ENCODE data around the gene HNRNPH2.

HNRNPH2 gene

DNA sequence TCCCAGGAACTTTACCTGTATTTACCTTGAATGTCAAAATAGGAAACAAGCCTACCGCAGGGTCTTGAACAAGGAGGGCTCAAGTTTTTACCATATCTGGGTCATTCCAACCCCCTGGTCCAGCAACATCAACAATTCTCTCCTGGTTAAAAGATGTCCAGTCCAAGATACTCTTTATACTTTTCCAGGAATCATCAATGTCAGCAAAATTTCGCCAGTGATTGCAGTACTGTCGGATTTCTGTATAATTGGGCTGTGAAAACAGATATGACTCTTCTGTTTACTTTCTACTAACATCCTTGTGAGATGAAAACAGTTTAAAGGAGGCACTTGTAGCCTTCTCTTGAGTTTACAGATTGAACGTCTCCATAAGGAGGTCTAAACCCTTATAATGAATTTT, 9.3 kb upstream of the HNRNPH2 start:
- DNase-seq, result no peak

DNA sequence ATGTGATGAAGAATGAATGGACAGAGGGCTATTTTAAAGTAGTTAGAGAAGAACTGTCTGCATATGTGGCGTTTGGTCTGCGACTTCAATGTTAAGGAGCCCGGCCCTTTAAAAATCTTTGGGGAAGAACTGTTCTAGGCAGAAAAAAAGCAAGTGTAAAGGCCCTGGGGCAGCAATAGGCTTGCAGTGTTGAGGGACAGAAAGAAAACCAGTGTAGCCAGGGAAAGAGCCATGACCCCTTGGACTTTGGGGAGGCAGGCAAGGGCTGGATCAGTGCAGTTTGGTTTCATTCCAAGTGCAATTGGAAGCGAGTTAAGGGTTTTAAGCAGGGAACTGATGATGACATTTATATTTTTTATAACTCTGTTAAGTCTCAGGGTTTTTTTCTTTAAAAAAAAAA, 8.2 kb upstream of the HNRNPH2 start:
- no peak for DNase-seq

DNA sequence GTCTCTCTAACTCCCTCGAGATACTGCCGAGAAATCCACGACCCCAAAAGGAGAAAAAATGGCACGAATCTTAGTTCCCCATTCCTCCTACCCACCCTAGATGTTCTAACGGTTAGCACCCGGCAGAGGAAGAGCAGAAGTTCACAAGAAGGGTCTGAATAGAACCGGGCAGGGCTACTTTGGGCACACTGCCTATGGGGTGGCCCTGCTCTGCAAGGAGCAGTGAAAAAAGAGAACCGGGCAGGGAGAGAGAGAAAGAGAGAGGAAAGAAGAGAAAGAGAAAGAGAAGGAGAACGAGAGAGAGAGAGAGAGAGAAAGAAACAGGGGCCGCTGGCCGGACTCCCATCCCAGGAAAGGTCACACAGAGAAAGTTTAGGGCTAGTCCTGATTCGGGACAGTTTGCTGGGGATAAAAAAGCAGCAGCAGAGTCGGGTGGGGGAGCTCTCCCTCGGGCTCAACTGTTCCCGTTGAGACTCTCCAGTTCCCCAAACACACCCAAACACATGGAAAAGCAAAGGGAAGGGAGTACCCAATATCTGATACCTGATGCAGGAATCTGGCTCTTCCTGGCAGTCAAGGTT, 765 bp upstream of the HNRNPH2 start:
- DNase-seq, result no peak

DNA sequence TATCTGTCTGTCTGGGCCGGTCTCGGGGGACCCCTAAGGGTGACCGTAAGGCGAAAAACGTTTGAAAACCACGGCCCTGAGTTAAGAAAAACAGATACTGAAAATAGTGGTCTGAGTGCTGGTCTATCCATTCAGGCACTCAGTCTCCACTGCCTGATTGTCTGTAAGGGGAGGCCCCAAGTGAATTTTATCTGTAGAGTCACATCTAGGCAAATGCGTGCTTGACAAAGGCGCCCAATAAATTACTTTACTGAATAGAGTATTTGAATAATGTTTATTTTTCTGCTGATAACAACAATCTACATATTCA, 465 bp downstream of the HNRNPH2 start:
- no peak for DNase-seq

DNA sequence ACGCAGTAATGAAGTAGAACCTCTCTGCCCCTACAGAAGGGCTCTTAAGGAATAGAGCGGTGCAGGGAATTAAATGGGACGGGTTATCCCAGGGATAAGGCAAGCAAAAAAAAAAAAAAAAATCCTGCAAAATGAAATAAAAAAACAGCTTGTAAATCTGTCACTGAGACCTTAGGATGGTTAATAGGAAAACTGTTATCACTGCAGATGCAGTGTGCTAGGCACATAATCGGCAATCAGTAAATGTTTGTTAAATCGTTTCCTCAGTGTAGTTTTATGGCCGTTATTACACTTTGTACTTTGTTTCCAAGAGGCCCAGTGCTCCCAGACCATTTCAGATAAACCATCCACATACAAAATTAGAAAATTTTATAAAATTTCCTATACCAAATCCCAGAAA, 1.0 kb downstream of the HNRNPH2 start:
- DNase-seq, result no peak

DNA sequence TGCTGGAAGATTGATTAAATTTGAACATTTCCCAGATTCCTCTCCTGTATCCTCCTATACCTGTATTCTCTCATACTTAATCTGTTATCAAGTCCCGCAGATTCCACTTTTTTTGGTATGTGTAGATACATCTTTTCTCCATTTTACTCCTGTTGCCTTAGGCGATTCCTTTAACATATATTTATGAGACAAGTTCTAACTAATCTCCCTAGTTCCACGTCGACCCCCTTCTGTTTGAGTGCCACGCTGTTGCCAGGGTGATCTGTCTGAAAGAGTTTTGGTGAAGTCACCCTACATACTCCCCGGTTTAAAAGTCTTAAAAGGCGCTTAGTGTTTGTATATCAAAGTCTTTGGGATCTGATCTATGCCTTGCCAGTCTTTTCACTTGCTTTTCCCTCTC, 2.4 kb downstream of the HNRNPH2 start:
- DNase-seq, result no peak

DNA sequence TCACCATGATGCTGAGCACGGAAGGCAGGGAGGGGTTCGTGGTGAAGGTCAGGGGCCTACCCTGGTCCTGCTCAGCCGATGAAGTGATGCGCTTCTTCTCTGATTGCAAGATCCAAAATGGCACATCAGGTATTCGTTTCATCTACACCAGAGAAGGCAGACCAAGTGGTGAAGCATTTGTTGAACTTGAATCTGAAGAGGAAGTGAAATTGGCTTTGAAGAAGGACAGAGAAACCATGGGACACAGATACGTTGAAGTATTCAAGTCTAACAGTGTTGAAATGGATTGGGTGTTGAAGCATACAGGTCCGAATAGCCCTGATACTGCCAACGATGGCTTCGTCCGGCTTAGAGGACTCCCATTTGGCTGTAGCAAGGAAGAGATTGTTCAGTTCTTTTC, 4.0 kb downstream of the HNRNPH2 start:
- DNase-seq, result no peak

DNA sequence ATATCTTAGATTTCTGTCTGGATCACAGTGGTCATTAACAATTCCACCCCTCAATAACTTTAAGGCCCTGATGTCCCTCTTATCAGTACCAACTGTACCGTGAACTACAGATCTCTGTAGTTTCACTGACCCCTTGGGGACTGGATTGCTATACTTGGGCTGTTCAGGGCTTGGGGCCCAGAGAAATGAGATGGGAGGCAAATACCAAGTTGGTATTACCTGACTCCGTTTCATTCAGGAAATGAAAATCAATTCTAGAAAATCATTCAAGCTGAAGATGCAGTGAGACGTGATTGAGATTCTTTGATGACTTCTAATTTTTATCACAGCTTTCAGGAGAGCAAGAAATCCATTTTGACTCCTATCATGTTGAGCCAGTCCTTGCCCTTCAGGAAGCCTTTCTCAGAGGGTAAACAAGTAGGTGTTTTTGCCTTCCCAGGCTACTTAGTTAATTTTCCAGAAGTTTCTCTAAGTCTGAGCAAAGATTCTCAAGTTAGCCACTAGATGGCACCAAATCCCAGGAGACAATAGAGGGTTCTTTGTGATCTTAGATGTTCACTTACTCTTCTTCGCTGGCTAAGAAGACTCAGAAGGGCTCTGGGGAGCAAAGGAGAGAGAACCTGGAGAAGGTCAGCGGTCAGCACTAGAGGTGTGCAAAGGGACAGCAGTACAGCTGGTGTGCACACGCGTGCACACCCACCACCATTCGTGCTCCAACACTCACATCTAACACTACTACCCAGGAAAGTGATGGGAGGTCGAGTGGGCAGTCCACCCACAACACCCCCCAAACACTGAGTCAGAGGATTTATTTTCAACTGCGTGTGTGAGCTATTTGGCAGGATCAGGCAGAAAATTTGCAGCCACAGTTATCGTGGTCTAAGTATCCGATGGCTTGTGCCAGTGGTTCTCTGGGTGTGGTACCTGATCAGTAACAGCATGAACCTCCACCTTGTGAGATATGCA, 7.4 kb downstream of the HNRNPH2 start:
- no peak for DNase-seq

DNA sequence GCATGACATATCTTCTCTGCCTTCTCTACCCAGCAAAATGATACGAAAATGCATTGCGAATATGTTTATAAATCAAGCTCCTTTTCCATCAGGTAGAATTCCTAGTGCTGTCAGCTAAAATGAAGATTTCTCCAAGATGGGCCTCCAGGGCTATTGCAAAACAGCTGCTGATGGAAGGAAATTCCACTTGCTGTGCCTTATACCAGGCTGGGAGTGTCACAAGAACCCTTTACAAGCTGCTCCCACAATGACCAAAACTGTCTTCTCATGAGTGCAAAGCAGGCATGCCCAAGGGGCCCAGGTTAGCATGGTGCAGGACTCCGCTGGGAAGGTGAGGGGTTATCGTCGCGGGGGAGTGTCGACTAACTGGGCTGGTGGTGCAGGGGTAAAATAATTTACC, 8.7 kb downstream of the HNRNPH2 start:
- no peak for DNase-seq

DNA sequence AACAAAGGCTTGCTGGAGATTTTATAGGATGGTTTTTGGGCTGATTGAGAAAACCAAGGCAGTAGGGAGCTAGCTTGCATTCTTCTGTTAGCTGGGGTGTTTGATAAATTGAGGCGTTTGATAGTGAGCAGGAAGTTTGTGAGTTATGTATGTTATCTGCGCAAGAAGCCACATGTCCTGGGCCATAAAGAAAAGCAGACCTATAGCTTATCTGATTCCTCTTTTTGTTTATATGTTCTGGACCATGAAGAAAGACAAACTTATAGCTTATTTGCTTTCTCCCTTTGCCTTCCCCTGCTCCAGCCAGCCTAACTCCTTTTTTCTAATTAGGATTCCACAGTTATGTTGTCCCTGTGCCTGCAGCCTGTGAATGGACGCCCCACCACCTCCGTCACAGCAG, 9.2 kb downstream of the HNRNPH2 start:
- no peak for DNase-seq

DNA sequence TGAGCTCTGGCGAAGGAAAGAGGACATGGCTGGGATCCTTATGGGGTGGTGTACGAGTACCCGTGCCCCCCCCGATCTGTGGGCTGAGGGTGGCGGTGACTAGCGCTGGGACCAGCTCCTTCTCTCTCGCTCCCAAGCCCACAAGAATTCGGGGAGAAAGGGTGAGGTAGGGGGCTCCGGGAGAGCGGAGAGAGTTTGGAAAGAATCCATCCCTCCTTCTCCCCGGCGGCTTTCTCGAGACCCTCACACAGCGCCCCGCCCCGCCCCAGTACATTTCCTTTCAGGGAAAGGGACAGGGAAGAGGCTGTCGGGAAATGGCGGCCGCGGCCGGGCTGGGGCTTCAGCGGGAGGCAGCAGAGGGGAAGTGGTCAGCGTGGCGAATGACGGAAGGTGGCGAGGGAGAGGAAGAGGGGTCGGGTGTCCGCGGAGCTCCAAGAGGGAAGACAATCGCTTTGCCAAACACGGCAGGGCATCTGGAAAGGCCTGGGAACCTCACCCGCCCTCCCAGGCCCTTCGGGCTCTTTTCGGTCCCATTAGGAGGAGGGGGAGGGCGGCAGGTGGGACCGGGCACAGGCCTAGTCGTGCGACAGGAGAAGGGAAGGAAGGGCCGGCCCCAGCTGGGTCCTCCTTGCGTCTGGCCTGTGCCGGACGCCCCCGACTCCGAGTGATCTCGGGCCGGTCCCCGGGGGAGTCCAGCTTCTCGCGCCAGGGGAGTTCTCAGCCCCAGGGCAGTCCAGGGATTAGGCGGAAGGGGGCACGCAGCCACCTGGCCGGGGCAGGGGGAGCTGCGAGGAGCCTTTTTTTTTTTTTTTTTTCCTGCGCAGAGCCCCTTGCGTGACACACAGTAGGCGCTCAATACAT, 10.2 kb downstream of the HNRNPH2 start:
- DNase-seq, result no peak

DNA sequence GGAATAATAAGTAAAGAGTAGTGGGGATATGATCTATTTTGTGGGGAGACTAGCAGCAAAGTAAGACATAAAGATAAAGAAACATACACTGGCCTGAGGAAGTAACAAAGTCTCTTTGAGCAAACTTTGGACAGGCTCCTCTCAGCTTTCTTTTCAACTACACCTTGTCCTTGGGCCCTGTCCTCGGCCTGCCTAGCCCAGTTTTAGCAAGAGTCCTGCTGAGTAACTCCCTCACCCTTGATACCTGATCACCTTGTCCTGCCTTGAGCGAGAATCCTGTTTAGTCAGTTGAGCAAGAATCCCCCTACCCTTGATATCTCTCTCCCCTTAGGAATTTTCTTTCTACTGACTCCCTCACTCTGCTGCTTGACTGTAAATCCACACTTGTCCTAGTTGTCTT, 11.5 kb downstream of the HNRNPH2 start:
- no peak for DNase-seq

DNA sequence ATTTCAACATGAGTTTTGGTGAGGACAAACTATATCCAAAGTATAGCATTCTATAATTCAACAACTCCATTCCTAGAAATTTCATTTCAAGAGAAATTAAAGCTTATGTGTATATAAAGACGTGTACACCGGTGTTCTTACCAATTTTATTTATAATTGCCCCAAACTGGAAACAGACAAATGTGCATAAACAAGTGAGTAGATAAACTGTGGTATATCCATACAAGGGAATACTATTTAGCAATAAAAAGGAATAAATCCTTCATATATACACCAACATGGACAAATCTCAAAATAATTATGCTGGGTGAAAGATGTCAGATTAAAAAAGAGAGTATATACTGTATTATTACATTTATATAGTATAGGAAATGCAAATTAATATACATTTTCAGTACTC, 19.9 kb downstream of the HNRNPH2 start:
- DNase-seq, result no peak

DNA sequence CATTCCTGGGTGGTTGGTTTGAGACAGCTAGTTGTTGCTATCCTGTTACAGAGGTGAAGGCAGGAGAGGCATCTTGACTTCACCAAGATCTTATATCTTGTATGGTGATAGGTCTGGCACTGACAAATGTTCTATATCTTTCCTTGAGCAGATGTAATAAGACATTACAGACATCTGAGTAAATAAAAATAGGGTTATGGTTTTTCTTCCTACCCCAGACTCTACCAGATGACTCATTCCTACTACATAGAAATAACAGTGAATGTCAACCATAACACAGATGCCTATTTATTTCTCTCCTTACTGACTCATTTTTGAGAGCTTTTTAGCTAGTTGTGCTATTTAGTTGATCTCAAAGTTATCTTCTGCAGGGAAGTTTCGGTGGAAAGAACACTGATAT, 21.9 kb downstream of the HNRNPH2 start:
- DNase-seq, result no peak

DNA sequence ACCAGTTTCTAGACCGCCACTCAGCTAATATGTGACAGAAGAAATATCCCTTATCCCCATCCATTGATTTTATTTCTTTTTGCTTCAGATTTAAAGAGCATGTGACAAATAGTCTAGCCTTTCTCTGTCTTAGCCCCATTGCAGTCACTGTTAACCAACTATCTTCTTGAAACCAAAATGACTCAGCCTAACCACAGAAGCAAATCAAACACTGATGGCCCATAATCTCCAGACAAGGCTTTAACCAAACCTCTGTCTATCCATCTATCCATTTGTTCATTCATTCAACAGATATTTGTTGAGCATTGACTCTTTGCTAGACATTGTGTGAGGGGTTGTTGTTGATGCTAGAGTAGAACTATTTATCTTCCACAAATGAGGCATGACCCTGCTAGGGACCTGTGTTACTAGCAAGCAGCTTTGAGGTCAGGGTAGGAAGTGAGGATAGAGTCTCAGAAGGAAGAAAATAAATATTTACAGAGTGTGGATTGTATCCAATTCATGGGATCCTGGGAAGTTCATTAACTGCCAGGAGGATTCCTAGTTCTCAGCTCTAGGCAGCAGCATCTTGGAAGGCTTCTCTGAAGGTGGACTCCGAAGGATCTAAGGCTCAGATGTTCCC, 22.5 kb downstream of the HNRNPH2 start:
- DNase-seq, result no peak

DNA sequence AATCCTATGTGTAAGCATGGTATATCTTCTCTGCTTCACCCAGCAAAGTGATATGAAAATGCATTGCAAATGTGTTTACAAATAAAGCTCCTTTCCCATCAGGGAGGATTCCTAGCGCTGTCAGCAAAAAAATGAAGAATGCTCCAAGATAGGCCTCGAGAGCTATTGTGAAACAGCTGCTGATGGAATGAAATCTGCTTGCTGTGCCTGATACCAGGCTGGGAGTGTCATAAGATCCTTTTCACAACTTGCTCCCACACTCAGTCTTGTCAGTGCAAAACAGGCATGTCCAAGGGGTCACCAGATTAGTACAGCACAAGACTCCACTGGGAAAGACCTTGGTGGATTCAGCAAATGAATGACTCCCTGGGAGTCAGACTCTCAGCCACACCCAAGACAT, 34.1 kb downstream of the HNRNPH2 start:
- DNase-seq, result no peak

DNA sequence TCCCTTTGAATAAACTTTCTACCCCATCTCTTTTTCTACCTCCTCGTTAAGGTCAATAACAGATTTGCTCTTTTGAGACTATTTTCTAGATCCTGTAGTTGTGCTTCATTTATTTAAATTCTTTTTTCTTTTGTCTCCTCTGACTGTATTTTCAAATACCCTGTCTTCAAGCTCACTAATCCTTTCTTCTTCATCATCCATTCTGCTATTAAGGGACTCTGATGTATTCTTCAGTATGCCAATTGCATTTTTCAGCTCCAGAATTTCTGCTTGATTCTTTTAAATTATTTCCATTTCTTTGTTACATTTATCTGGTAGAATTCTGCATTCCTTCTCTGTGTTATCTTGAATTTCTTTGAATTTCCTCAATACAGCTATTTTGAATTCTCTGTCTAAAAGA, 41.3 kb downstream of the HNRNPH2 start:
- no peak for DNase-seq

DNA sequence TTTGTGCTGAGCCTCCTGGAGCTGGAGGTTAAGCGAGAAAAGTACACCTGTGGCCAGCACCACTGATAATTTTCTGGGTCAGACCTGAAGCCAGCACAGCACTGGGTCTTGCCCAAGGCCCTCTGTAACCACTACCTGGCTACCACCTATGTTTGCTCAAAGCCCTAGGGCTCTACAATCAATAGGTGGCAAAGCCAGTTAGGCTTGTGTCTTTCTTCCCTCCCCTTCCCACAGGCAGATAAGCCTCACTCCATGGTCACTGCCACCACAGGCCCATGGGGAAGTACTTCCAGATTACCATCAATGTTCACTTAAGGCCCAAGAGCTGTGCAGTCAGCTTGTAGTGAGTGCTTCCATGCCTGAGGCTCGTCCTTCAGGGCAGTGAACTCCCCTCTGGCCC, 42.1 kb downstream of the HNRNPH2 start:
- DNase-seq, result no peak

DNA sequence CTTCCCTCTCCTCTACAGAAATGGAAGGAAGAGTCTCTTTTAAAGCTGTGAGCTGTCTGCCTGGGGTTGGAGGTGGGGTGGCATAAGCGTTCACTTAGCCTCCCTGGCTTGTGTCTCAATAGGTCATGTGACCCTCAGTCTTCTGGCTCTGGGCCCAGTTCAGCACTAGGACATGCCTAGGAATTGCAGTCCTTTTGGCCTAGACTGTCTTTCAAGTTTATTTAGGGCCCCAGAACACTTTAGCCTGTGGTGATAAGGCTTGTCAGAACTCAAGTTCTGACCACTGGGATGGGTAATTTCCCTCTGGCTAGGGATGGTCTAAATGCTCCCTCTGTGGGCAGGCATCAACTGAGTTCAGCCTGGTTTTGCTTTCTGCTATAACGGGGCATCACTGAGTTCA, 42.9 kb downstream of the HNRNPH2 start:
- DNase-seq, result no peak

DNA sequence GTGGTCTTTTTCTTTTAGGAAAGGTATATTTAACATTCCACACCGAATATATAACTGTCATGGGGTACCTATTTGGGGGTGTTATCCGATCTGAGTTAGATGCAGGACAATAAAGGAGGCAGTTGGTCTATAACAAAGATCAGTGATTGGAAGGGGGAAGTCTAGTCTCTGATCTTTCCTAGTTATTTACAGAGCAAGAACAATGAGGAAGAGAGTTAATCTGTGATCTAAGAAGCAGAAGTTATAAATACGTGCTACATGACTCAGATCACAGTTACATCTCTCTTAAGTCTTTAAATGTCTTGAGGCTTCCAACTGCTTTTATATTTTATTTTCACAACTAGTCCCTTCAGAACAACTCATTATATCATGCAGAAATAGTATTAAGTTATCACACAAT, 44.0 kb downstream of the HNRNPH2 start:
- DNase-seq, result no peak

DNA sequence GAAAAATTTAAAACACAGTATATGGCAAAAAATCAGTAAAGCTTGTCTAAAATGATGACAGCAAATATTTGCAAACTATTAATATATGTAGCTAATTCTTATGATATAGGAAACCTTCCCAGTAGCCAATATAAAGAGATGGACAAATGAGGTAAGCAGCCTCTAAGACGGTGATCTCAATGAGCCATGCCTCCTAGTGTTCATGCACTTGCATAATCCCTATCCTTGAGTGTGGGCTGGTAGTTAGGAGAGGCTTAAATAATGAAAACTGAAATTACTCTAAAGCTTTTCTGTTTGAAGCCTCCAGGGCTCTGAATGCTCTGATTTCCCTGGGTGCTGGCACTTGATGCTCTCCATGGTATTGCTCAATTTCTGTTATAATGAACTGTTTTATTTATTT, 52.6 kb downstream of the HNRNPH2 start:
- no peak for DNase-seq

DNA sequence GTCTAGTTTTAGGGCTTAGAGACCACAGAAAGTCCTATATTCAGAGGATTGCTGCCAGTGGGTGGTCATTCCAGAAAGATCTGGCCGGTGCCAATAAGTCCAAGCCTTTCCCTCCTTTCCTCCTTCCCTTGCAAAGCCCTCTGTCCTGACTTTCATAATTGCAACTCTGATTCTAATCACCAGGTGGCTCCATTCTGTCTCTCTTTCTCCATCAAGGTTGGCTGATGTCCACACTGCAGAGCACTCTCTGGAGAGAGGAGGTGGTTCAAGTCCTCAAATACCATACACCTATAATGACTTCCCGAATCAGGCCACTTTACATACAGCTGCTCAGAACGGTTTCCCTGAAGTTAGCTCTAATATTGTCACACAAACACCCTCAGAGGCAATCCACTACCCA, 54.9 kb downstream of the HNRNPH2 start:
- DNase-seq, result no peak
